B cell (primary cell): ENCODE results near the gene WNK2.
"Not testable (repeated sequence)": the region's sequence is repeated elsewhere in the genome, so short reads cannot be mapped to it uniquely, and the experiment has no call there.

Experiments
- CTCF ChIP-seq: fragments of 200-600 bp; IDR thresholded peaks from one replicate; pipeline ENCODE4 v1.8.0; 2022; ENCODE audit warnings: antibody characterized with exemption, mild to moderate bottlenecking
- EZH2 ChIP-seq: IDR thresholded peaks from 2 replicates; pipeline ENCODE4 v1.6.1; 2012; ENCODE audit warnings: borderline replicate concordance, low read depth, mild to moderate bottlenecking, moderate library complexity, low read length; ENCODE audit not compliant: insufficient read depth, poor library complexity, severe bottlenecking

DNA sequence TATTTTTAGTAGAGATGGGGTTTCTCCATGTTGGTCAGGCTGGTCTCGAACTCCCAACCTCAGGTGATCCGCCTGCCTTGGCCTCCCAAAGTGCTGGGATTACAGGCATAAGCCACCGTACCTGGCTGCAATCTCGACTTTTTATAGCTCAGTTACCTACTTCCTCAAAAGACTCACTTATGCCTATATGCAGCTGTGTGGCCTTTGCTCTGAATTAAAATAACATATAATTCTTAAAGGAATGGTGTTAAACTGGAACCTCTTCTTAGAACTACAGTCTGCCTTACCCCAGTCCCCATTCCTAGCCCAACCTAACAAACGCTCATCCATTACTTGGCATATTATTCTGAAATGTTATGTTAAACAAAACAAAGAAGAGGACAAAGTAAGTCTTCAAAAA, 157.9 kb downstream of the WNK2 start:
- not testable (repeated sequence) for TF ChIP-seq CTCF, EZH2
